Measurements from ENCODE around the gene GID8. TPM values are rescaled to one million over a fixed set of nuclear protein-coding genes. Genes with fewer than 3 reads are reported as not detected.
A peak's percentile ranks its signal among the peaks of the same experiment; 100 is the strongest.

GID8 gene
- total RNA-seq, 1 donor from 2014 or later, result 35.8 TPM

GRCh38 chr20:62911701-62912280, 26.2 kb upstream of the GID8 start:
- Mint-ChIP-seq H3K27ac (ENCODE audit: unreplicated experiment) (no peak overlapping the region), H3K4me3 (ENCODE audit: unreplicated experiment) (no peak overlapping the region), H3K27me3 (ENCODE audit: unreplicated experiment) (no peaks in the 10 kb centered on the region), H3K9me3 (ENCODE audit: unreplicated experiment) (no peaks in the 10 kb centered on the region), H3K4me1 (ENCODE audit: unreplicated experiment) (peaks cover 29% of the 10 kb centered on the region), H3K36me3 (ENCODE audit: unreplicated experiment) (peaks cover 51% of the 10 kb centered on the region)
- no peak for DNase-seq (ENCODE audit: extremely low spot score, unreplicated experiment)
- no peak for TF ChIP-seq CTCF (IDR thresholded peaks at IDR 0.05)

- Mint-ChIP-seq H3K27me3 (ENCODE audit: unreplicated experiment) (no peaks in the 10 kb centered on the region), H3K9me3 (ENCODE audit: unreplicated experiment) (no peaks in the 10 kb centered on the region), H3K4me3 (ENCODE audit: unreplicated experiment) (no peak overlapping the region), H3K27ac (ENCODE audit: unreplicated experiment) (no peak overlapping the region), H3K4me1 (ENCODE audit: unreplicated experiment) (peaks cover 35% of the 10 kb centered on the region), H3K36me3 (ENCODE audit: unreplicated experiment) (peaks cover 39% of the 10 kb centered on the region)
- TF ChIP-seq CTCF (IDR thresholded peaks at IDR 0.05), result no peak
- no peak for DNase-seq (ENCODE audit: extremely low spot score, unreplicated experiment)
Measured at GRCh38 chr20:62913043-62913630, 24.8 kb upstream of the GID8 start.

GRCh38 chr20:62914436-62914835, 23.5 kb upstream of the GID8 start:
- TF ChIP-seq CTCF (IDR thresholded peaks at IDR 0.05), result no peak
- H3K27me3 Mint-ChIP-seq (ENCODE audit: unreplicated experiment), result no peaks in the 10 kb centered on the region
- H3K9me3 Mint-ChIP-seq (ENCODE audit: unreplicated experiment), result no peaks in the 10 kb centered on the region
- no peak for DNase-seq (ENCODE audit: extremely low spot score, unreplicated experiment)
- no peak overlapping the region for H3K4me3 Mint-ChIP-seq (ENCODE audit: unreplicated experiment)
- peaks cover 27% of the 10 kb centered on the region for H3K36me3 Mint-ChIP-seq (ENCODE audit: unreplicated experiment)
- peak overlapping the region; percentile 18 for H3K27ac Mint-ChIP-seq (ENCODE audit: unreplicated experiment)
- peaks cover 46% of the 10 kb centered on the region for H3K4me1 Mint-ChIP-seq (ENCODE audit: unreplicated experiment)

- no peak for TF ChIP-seq CTCF (IDR thresholded peaks at IDR 0.05)
- Mint-ChIP-seq H3K9me3 (ENCODE audit: unreplicated experiment) (no peaks in the 10 kb centered on the region), H3K27me3 (ENCODE audit: unreplicated experiment) (no peaks in the 10 kb centered on the region), H3K27ac (ENCODE audit: unreplicated experiment) (peak overlapping the region; percentile 91), H3K4me3 (ENCODE audit: unreplicated experiment) (no peak overlapping the region), H3K4me1 (ENCODE audit: unreplicated experiment) (peaks cover 48% of the 10 kb centered on the region), H3K36me3 (ENCODE audit: unreplicated experiment) (peaks cover 21% of the 10 kb centered on the region)
- DNase-seq (ENCODE audit: extremely low spot score, unreplicated experiment), result no peak
Measured at GRCh38 chr20:62914970-62915457, 22.9 kb upstream of the GID8 start.

- H3K4me1 Mint-ChIP-seq (ENCODE audit: unreplicated experiment), result peaks cover 60% of the 10 kb centered on the region
- no peaks in the 10 kb centered on the region for H3K9me3 Mint-ChIP-seq (ENCODE audit: unreplicated experiment)
- H3K4me3 Mint-ChIP-seq (ENCODE audit: unreplicated experiment), result no peak overlapping the region
- TF ChIP-seq CTCF (IDR thresholded peaks at IDR 0.05), result no peak
- H3K36me3 Mint-ChIP-seq (ENCODE audit: unreplicated experiment), result peaks cover 3% of the 10 kb centered on the region
- H3K27ac Mint-ChIP-seq (ENCODE audit: unreplicated experiment), result peak overlapping the region; percentile 59
- no peak for DNase-seq (ENCODE audit: extremely low spot score, unreplicated experiment)
- no peaks in the 10 kb centered on the region for H3K27me3 Mint-ChIP-seq (ENCODE audit: unreplicated experiment)
Measured at GRCh38 chr20:62916703-62917476, 21.1 kb upstream of the GID8 start.

All from osteocyte (in vitro differentiated cells).